Measurements from ENCODE around the gene TROAP.
A peak's percentile ranks its signal among the peaks of the same experiment; 100 is the strongest.
"Not testable (repeated sequence)": the region's sequence is repeated elsewhere in the genome, so short reads cannot be mapped to it uniquely, and the experiment has no call there.

Gene TROAP, protein sequence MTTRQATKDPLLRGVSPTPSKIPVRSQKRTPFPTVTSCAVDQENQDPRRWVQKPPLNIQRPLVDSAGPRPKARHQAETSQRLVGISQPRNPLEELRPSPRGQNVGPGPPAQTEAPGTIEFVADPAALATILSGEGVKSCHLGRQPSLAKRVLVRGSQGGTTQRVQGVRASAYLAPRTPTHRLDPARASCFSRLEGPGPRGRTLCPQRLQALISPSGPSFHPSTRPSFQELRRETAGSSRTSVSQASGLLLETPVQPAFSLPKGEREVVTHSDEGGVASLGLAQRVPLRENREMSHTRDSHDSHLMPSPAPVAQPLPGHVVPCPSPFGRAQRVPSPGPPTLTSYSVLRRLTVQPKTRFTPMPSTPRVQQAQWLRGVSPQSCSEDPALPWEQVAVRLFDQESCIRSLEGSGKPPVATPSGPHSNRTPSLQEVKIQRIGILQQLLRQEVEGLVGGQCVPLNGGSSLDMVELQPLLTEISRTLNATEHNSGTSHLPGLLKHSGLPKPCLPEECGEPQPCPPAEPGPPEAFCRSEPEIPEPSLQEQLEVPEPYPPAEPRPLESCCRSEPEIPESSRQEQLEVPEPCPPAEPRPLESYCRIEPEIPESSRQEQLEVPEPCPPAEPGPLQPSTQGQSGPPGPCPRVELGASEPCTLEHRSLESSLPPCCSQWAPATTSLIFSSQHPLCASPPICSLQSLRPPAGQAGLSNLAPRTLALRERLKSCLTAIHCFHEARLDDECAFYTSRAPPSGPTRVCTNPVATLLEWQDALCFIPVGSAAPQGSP

DNA sequence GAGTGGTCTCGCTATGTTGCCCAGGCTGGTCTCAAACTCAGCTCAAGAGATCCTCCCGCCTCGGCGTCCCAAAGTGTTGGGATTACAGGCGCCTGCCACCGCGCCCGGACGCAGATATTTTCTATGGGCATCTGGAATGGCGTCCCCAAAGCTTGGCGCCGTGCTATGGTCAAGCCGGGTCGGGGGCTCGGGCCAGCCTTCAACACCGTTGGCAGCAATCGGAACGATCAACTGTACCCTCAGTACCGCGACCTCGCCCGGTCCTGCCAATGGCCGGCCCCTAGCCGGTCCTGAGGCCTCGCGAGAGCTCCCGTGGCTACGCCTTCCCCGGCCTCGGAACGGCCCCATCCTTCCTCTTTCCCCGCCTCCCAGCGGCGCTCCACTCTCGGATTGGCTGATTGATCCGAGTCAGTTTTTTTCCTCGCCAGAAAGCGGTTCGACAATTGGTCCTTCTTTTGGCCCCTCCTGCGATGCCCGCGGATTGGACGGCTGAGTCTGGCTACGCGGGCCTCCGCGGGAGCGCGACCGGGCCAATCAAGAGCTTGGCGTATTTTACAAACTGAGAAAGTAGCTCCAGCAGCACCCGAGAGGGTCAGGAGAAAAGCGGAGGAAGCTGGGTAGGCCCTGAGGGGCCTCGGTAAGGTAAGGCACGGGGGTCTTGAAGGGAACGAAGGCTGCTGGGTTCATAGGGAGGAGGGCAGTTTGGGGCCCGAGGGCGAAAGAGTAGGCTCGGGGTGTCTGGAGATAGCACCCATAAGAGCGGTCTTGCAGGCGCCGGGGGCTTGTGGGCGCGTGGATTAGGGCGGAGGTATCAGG, at the start of gene TROAP:
TROAP (plus strand) TSS at position 548 of the 816 bp plus-strand sequence. CDS start 354 bp downstream, outside the sequence.
- DNase-seq (ENCODE audit: low read depth): peak; percentile 97

DNA sequence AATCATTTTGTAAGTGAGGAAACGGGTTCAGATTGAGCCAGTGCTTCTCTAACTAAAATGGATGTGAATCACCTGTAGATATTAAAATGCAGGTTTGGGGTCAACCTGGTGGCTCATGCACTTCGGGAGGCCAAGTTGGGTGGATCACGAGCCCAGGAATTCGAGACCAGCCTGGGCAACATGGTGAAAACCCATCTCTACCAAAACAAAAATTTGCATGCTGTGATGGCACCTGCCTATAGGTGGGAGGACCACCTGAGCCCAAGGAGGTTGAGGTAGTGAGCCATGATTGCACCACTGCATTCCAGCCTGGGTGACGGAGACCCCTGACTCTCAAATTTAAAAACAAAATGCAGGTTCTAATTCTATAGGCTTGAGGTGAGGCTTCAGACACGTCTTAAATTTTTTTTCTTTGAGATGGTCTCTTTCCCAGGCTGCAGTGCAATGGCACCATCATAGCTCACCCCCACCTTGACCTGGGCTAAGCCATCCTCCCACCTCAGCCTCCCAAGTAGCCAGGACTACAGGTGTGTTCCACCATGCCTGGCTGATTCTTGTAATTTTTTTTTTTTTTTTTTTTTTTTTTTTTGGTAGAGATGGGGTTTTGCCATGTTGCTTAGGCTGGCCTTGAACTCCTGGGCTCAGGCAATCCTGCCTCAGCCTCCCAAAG, 49.2 kb upstream of the TROAP start:
- DNase-seq (ENCODE audit: low read depth): no peak

DNA sequence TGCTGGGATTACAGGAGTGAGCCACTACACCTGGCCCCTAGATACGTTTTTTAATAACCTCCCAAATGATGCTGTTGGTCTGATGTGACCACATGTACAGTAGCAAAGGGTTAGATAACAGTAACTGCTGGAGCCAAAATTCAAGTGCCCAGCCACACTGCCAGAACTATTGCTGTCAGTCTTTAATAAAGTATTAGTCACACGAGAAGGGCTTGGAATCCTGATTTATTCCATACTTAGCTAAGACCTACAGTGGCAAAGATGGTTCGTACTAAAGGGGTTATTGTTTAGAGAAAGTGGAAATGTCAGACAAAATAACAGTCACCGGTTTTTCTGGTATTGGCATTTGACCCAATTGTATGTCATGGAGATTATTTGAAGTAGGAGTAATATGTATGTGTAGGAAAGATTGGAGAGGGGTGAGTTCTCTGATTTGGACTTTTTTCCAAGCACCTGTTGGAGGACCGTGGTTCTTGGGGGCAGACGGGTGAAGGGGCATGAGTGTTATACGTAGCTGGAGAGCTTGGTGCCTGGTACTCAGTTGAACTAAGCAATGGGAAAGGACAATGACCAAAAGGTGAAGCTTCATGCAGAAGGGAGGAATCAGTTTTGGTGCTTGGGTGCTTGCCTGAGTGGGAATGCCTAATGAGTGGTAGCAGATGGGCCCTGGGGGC, 48.5 kb upstream of the TROAP start:
- no peak for DNase-seq (ENCODE audit: low read depth)

DNA sequence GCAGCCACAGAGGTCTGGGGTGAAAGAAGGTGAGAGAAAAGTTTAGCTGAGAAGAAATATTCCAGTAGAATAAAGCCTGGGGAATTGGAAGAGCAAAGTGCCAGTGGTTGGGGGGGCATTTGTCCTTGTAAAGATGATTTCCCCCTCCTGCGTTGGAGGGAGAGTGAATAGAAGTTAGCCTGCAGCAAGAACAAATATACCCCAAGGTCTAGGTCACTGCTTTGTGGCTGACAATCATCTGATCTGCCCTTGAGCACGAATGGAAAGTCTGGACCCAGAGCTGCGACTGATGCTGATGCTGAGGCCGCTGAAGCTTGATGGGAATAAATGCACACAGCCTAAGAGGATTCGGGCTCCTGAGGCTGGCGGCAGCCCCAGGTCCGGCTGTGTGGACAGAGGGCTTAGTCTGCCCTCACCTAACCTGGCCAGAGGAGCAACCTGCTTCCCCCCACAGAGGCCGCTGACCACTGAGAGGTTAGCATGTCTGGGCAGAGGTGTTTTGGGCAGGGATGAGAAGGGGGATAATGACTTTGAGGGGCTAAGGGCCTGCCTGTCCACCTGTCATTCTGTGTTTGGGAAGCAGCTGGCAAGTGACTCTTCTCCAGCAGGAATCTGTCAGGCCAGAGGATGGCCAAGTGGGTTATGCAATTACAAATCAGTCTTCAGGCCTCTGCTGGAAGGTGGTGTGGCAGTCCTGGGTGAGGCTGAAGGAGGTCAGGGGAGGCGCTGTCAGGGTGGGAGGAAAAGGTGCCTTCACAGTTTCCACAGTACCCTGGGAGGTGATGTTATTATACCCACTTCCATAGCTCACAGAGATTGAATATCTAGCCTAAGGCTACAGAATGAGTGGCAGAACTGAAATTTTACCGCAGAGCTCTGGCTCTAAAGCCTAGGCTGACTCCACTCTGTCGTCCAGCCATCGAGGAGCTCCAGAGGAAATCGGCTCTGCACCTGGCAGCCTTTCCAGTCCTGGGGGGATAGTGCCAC, 46.5 kb upstream of the TROAP start:
- no peak for DNase-seq (ENCODE audit: low read depth)

DNA sequence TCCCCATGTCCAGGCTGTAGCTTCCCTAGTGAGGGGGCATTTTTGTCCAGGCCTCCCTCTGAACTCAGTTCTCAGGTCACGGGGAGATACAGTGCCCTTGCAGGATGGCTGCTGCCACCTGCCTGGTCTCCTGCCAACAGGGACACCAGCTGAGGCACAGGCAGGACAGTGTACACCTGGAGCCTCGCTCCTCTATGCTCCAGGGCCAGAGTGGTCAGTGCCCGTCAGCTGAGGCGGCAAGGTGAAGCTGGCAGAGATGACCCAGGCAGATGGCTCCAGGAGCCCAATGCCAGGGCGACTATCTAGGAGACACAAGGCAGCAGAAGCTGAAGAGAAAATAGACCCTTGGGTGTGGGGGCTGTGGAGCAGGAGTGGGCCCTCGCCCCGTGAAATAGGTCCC, 45.6 kb upstream of the TROAP start:
- no peak for DNase-seq (ENCODE audit: low read depth)

DNA sequence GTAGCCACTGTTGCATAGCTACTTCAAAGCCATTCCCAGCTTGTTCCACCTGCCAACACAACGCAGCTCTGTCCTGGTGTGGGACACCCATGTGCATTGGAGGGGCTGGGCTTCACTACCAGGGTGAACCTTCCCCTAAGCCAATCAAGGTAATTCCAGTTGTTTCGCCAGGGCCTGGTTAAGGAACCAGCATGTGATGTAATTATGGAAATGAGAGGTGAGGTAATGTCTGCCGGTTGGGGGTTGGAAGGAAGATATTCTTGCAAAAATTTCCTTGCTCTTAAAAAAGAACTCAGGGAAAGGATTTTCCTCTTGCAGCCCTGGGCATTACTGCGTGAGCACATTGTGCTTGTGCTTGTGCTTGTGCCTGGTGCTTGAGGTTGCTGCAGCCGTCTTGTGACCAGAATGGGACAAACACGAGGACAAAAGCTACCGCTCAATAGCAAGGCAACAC, 43.3 kb upstream of the TROAP start:
- DNase-seq (ENCODE audit: low read depth): no peak

DNA sequence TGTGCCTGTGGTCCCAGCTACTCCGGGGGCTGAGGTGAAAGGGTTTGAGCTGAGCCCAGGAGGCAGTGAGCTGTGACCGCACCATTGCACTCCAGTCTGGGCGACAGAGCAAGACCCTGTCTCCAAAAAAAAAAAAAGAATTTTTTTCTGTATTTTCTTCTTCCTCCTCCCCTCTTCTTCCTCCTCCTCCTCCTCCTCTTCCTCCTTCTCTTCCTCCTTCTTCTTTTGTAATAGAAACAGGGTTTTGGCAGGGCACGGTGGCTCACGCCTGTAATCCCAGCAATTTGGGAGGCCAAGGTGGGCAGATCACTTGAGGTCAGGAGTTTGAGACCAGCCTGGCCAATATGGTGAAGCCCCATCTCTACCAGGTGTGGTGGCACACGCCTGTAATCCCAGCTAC, 42.5 kb upstream of the TROAP start:
- not testable (repeated sequence) for DNase-seq (ENCODE audit: low read depth)

DNA sequence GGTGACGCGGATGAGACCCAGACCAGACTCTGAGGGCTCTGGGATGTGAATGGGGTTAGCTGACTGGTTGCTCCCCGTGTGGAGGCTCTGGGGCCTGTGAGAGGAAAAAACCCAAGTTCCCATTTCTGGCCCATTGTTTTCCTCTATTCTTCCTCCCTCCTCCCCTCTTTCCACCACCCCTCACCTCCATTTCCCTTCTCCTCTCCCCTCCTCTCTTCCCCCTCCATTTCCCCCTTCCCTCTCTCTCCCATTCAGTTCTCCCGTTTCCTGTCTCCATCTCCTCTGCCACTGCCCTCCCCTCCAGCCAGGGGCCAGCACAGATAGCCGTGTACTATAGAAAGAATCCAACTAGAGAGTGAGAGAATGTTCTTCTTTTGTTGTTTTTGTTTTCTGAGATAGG, 40.8 kb upstream of the TROAP start:
- DNase-seq (ENCODE audit: low read depth): no peak

DNA sequence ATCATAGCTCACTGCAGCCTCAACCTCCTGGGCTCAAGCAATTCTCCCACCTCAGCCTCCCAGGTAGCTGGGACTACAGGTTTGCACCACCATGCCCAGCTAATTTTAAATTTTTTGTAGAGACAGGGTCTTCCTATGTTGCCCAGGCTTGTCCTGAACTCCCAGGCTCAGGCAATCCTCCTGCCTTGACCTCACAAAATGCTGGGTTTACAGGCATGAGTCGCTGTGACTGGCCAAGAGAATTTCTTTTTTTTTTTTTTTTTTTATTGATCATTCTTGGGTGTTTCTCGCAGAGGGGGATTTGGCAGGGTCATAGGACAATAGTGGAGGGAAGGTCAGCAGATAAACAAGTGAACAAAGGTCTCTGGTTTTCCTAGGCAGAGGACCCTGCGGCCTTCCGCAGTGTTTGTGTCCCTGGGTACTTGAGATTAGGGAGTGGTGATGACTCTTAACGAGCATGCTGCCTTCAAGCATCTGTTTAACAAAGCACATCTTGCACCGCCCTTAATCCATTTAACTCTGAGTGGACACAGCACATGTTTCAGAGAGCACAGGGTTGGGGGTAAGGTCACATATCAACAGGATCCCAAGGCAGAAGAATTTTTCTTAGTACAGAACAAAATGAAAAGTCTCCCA, 40.2 kb upstream of the TROAP start:
- not testable (repeated sequence) for DNase-seq (ENCODE audit: low read depth)

DNA sequence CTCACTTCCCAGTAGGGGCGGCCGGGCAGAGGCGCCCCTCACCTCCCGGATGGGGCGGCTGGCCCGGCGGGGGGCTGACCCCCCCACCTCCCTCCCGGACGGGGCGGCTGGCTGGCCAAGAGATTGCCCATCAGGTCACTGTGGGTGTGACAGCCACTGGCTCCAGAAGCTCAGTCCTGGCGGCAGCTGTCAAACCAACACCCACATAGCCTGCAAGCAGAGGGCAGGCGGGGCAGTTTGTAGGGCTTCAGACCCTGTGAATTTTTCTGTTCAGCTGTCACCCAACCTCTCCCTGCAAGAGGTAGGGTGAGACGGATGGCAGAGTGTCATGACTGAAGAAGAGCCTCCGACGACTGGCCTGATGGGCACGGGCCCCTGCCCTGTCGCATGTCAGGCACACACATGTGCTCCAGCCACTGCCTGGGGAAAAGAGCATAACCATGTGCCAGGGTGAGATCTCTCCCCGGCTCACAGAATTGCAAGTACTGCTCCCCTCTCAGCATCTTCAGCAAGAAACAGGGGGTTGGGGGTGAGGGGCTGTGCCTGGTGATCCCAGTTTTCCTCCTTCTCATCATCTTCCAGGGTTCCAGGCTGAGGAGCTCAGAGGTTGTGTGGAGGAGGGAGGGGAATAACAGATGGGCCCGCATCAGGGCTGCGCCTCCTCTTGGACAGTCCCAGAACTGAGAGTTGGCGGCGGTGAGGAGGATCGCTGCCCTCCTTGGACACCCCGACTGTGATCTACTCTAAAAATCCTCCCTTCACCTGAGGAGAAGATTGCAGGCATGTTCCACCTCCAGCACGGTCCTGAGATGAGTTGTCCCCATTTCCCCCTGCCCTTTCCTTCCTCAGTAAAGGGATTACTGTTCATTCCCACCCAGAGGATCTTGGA, 39.3 kb upstream of the TROAP start:
- no peak for DNase-seq (ENCODE audit: low read depth)

DNA sequence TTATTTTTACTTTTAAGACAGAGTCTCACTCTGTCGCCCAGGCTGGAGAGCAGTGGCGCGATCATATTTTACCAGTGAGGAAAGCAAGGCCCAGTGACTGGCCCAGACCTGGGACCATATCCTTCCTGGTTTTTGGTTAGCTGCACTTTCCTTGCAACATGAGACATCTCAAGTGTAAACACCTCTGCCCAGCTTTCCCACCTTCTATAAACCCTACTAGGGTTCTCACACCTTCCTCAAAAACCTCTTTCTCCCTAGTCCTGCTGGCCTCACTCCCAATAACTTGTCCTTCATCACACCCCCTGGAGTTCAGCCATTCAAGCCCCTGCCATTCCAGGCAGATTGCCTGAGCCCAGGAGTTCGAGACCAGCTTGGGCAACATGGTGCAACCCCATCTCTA, 38.4 kb upstream of the TROAP start:
- no peak for DNase-seq (ENCODE audit: low read depth)

DNA sequence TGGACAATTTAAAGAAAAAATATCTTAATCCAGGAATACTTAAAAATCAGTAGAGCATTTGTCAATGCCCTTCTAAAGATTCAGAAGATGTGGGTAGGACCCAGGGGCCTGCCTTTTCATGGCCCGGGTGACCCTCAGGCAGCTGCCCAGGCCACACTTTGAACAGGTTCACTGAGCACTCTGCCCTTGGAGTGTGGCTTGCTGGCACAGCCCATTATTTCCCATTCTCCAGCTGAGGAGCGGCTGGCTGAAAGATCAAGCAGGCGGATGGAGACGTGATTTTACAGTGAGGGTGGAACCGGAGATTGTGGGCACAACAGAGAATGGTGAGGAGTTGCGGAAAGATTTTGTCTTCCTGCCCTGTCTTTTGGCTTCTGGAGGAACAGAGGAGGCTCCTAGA, 35.2 kb upstream of the TROAP start:
- no peak for DNase-seq (ENCODE audit: low read depth)

DNA sequence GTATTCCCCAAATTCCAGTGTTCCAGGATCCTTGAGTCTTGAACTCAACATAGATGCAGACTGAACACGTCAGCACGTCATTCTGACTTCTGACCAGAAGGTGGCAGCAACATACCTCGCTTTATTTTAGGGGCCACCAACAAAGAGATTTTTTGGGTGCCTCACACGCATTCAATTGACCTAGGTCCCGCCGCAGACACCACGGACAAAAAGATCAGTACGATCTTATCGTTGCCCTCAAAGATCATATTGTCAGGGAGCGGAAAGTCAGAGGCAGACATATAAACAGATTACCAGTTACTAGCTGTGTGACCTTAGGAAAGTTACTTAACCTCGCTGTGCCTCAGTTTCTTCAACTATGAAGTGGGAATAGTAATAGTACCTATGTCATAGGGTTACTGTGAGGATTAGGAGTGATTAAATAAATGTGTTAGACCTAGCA, 34.6 kb upstream of the TROAP start:
- peak; percentile 32 for DNase-seq (ENCODE audit: low read depth)

DNA sequence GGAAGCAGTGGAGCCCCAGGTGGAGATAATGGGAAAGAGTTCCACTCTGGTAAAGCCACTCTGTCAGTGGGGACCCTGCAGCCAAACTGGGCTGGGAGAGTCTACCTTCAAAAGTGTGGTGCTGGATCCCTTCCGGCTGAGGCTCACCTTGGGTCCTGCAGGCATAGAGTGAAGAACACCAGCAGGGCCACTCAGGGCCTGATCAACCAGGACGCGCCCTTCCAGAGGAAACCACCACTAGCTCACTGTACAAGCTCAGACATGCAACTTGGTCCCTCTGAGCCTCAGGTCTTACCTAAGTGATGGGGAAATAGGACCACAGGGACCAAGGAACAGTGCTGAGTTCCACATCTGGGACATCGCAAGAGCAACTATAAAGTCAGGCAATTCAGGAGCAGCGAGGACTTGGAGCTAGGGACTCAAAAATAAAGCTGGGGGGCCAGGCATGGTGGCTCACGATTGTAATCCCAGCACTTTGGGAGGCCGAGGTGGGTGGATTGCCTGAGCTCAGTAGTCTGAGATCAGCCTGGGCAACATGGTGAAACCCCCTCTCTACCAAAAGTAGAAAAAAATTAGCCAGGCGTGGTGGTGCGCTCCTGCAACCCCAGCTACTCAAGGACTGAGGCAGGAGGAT, 34.0 kb upstream of the TROAP start:
- no peak for DNase-seq (ENCODE audit: low read depth)

DNA sequence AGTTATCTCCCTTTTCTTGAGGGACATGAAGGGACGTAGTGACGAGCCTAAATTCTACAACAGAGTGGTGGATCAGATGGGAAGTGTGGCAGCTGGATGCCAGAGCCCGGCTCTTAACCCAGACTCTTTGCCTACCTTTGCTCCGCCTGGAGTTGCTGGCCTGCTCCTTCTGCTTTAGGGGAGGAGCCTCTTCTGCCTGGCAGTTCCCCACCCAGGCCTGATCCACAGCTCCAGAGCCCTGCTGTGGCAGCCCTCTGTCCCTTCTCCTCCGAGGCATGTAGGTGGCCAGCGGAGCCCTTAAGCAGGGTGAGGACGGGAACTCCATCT, 30.4 kb upstream of the TROAP start:
- no peak for DNase-seq (ENCODE audit: low read depth)

DNA sequence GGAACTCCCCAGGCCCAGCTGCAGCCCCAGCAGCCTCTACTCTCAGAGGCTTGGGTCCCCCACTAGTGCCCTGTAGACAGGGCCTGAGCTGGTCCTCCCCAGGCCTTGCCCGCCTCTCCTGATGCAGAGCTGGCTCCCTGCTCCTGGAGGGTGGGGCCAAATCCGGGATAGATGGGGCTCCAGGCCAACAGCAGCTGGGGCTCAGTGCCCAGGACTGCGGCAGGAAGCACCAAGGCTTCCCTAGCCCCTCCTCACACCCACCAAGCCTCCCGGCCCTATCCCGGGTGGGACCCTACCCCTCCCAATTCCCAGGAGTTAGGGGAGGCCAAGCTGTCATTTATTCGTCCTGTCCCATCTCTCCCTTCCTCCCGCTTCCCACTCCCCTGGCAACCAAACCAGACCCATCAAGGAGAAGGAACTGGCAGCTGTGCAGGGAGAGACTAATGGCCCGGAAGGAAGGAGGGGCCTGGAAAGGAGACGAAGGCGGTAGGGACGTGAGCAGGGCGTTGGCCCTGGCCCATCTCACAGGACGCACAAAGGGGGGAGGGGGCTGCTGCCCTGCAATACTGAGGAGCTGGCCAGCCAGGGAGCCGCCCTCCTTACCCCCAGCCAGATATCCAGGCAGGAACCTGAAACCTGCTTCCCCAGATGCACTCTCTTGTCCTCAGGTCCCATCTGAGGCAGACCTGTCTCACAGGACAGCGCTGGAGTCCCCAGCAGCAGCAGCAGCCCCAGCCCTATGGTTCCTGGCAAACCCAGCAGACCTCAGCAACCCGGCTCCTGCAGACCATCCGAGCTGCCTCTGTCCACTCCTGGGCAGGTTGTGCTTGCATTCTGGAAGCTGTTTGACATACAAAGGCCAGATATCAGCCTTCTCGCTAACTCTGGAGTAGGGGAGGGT, 29.7 kb upstream of the TROAP start:
- DNase-seq (ENCODE audit: low read depth): no peak

Data from fibroblast of gingiva (primary cell).